Fibroblast of skin of right biceps (primary cell): ENCODE measurements around the gene RHOXF2.

Experiments used
- DNase-seq: peaks from one replicate; pipeline ENCODE4 v3.0.0-alpha.2; 2013

Gene RHOXF2

GRCh38 chrX:120205816-120206753 is 47.7 kb downstream of the RHOXF2 start:
- DNase-seq: no peak

DNA sequence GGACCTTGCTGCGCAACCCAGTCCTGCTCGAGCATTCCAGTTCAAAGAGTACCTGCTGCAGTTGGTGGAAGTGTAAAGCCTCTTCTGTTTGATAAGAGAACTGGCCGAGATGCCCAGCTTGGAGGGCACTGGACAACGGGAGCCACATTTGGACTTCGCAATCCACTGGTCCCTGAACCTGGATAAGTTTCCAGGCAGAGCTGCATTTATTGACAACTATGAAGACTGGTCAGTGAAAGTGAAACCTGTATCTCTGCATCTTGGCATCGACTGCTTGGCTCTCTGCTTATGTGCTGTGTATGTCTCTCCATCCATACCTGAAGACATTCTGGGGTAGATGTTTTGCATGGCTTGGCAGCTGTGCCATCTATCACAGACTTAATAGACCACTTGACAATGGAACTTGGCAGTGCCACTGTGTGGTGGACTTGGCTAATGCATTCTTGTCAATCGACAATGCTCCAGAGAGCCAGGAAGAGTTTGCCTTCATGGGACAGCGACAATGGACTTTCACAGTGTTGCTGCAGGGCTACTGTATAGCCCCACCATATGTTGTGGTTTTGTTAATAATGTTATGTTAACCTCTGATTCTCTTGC is 48.7 kb downstream of the RHOXF2 start:
- DNase-seq: no peak

GRCh38 chrX:120213438-120214265 is 55.2 kb downstream of the RHOXF2 start:
- DNase-seq: peak; percentile 36
